GM18519 (cell line): ENCODE measurements around the gene PCED1A.
A peak's percentile ranks its signal among the peaks of the same experiment; 100 is the strongest.

ENCODE experiments used
- ATAC-seq: cut with Tn5 transposase; IDR thresholded peaks from one replicate; pipeline ENCODE4 v1.9.1; 2021; ENCODE audit warnings: mild to moderate bottlenecking, moderate library complexity; ENCODE audit not compliant: unreplicated experiment, low FRiP score

Gene PCED1A

DNA sequence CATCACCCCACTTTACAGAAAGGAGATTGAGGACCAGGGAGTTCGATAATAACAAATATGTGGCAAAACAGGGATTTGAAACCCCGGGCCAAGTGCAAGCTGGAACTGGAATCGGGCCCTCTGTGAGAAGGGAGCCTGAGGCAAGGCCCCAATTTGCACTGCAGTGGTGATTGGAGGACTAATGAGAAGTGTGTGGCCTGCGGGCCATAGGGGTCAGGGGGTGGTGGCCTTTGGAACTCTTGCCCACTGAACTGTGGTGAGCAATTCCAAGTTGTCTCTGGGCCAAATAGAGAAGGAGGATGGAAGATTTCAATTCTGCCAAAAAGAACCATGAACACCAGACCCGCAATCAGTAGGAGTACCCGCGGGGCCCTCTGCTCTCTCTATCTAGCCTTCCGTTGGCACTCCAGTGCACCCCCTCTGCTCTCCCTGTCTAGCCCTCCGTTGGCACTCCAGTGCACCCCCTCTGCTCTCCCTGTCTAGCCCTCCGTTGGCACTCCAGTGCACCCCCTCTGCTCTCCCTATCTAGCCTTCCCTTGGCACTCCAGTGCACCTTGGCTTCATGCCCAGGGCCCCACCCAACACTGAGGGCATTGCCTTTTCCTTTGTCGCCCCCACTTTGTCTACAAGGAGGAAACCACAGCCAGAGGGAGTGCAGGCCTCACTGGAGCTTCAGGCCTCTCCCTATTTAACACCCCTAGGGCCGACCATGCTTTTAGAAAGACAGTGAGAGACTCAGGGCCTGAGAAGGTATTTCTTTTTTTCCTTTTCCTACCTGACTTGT, 26.8 kb upstream of the PCED1A start:
- ATAC-seq = no peak

DNA sequence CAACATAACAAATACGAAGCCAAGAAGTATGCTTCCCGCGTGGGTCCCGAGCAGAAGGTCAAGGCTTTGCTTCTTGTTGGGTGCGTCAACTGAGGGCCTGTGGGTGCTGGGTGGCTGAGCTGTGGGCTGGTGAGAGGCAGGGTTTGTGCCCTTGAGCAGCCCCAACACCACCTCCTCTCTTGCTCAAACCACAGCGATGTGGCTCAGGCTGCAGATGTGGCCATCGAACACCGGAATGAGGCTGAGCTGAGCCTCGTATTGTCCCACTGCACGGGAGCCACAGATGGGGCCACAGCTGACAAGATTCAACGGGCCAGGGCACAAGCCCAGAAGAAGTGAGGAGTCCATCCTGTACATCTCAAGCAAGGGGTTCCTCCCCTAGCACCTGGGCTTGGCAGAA, 25.8 kb upstream of the PCED1A start:
- ATAC-seq = no peak

DNA sequence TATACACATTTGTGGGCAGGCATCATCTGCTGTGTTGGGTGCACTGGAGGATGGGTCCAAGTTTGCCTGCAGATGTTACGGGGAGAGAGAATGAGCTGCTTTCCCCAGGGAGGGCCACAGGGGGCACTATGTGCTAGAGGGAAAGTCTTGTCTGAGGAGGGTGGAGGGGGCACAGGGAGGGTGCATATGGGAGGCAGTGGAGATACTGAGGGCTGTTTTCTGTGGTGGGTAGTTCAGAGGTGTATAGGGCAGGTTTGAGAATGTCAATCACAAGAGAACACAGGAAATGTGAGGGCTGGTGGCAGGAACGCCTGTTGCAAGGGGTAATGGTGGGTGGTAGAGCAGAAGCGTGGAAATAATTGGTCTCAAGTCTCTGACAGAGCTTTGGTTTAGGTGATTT, 25.2 kb upstream of the PCED1A start:
- no peak for ATAC-seq

DNA sequence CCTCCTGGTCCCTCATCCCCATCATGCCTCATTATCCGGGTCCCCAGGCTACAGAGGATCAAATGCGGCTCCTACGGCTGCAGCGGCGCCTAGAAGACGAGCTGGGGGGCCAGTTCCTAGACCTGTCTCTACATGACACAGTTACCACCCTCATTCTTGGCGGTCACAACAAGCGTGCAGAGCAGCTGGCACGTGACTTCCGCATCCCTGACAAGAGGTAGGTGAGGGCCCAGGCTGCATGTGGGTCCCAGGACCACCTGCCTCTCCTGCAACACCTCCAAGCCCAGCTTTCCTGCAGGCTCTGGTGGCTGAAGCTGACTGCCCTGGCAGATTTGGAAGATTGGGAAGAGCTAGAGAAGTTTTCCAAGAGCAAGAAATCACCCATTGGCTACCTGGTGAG, 24.6 kb upstream of the PCED1A start:
- ATAC-seq = no peak

DNA sequence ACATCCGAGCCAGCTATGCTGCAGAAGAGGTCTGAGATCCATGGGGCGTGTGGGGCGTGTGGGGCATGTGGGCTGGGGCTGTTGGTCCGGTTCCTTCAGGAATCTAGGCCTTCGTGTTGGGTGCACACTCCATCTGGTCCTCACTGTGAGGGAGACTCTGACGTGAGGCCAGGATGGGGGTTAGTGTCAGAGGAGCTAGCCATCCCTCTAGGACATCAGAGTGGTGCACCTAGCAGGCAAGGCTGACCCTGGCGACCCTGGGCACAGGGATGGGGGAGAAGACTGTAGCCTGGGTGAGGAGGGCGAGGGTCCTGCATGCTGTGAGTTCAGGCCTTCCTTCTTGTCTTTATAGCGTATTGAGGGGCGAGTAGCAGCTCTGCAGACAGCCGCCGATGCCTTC, 24.2 kb upstream of the PCED1A start:
- no peak for ATAC-seq

DNA sequence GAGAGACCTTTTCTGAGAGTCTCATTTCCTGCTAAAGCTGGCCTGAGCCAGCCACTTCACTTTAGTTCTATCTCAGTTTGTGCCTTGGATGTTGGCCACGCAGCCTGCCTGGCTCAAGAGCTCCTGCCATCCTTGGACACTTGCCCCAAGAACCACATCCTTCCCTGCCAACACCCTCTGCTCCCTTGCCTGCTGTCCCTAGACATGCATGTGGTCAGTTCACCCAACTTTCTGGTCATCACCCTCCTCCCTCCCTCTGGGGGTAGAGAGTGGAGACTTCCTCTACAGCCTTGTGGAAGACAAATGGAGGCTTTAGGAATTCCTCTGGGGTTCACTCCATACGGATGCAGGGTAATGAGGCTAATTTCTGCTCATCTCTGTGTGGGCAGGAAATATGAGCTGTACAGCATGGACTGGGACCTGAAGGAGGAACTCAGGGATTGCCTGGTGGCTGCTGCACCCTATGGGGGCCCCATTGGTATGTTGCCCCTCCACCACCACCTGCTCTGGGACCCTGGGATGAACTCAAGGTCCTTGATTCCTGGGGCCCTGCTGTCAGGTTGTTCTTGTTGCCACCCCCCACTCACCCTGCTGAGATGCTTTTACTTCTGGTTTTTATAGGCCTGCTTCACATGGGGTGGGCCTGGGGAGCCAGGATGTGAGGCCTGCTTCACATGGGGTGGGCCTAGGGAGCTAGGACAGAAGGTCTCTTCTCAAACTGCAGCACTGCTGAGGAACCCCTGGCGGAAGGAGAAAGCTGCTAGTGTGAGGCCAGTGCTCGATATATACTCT, 19.1 kb upstream of the PCED1A start:
- no peak for ATAC-seq

DNA sequence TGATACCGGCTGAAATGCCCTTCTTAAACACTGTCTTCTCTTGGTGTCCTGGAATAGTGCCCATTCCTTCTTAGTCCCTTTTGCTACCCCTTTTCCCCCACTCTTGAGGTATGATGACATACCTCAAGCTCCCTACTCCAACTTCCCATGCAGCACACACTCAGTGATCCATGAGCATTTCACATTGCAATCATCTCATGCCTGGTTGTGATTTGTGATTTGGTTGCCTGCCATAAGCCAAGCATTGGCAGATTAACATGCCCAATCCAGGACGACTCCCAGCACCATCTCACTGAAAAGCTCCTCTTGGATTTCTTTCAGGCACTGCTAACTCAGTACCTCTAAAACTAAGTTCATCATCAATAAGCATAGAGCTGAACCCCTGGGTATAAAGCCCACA, 18.1 kb upstream of the PCED1A start:
- ATAC-seq = no peak

DNA sequence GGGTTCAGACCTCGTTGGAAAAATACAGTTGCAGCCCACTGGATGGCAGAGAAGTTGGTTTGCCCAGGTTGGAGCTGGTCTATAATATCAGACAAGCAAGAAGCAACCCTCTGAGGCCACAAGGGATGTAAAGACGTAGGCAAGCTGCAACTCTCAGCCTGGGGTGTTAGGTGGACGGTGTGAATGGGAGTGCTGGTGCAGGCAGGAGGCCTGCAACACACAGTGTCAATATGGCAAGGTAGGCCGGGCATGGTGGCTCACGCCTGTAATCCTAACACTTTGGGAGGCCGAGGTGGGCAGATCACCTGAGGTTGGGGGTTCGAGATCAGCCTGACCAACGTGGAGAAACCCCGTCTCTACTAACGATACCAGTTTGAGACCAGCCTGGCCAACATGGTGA, 10.6 kb upstream of the PCED1A start:
- ATAC-seq = no peak

DNA sequence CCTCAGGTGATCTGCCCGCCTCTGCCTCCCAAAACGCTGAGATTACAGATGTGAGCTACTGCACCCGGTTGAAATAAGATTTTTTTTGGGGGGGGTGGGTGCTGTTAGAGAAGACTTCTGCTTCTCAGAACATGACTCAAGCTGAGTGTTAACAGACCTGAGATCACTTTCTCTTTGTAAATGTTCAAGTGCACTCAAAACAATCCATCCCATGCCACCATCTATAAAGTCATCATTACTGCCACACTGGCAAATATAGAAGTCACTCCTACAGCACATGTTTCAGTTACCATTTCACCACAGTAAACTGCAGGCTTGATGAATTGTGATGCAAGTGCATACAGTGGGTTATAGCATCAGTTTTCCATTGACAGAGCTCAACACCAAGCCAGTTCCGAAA, 9.1 kb upstream of the PCED1A start:
- no peak for ATAC-seq

DNA sequence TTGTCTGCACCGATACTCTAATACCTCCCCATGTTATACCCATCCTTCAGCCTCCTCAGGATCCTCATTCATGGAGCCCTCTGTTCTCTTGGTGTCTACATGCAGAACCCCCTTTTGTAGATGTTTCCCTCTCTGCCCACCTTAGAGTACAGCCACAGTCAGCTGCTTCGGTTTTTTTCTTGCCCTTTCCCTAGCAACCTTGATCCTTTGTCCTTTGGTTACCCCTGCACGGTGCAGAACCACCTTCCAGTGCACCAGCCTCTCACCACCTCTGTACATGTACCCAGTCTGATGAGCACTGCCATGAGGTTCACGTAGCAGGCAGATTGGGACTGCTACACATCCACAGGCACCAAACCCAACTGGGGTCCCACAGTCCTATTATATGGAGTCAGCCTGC, 7.3 kb upstream of the PCED1A start:
- no peak for ATAC-seq

DNA sequence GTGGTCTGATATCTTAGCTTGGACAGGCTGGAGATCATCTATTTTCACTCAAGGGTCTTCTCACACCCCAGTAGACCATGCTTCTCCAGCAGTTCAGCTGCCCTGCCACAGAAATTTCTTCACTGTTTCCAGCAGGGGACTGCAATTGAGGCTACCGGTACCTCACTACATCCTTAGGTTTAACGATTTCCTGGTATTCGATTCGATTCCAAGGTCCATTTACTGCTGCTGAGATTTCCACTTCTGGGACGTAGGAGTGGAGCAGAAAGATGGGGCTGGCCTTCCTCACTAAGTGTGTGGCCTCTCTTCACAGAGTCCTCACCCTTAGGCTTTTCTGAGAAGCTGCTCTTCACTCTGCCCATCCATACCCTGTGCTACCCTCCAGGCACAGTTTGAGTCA, 6.2 kb upstream of the PCED1A start:
- ATAC-seq = no peak

DNA sequence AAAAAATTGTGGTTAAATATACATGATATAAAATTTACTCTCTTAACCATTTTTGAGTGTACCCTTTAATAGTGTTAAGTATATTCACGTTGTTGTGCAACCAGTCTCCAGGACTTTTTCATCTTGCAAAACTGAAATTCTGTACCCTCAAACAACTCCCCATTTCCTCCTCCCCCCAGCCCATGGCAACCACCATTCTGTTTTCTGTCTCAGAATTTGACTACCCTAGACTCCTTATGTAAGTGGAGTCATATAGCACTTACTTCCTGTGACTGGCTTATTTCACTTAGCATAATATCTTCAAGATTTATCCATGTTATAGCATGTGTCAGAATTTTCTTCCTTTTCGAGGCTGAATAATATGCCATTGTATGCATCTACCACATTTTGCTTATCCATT, 5.2 kb upstream of the PCED1A start:
- ATAC-seq = no peak

DNA sequence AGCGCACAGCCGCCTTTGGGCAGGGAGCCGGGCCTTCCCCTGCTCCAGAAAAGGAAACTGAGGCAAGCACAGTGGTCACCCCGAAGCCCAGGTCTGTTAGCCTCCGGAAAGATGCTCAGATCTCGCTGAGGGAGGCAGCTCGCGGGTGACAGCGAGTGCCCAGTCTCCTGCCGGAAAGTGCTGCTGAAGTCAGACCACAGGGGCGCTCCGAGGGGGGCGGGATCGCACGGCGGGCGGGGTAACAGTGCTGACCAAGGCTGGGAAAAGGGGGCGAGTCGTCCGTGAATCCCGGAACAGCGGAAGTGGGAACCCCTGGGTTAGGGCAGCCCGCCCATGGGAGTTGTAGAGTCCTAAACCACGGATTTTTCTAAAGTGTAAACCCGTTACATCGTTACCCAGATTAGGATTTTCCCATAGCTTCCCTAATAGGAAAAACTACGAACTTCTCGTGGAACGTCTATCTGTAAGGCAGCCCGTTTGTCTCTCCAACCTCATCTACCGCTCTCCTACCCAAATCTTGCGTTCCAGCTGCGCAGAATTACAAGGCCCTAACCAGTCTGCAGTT, 594 bp upstream of the PCED1A start:
- peak; percentile 28 for ATAC-seq

DNA sequence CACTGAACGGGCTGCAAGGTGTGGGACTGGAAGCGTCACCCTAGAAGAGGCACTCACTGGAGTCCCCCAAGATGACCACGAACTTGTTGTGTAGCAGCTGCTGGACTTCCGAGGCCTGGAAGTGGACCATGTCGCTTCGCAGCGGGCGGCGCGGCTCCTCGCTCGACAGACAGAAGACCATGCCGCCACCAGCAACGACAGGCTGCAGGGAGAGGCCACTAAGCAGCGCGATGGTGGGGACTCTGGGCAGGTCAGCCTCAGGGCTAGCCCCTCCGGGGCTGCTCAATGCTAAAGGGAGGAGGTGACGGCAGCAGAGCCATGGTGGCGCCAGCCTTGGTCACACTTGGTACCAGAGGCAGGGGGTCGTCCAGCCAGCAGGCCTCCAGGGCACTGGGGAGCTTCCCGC, 720 bp downstream of the PCED1A start:
- ATAC-seq = no peak

DNA sequence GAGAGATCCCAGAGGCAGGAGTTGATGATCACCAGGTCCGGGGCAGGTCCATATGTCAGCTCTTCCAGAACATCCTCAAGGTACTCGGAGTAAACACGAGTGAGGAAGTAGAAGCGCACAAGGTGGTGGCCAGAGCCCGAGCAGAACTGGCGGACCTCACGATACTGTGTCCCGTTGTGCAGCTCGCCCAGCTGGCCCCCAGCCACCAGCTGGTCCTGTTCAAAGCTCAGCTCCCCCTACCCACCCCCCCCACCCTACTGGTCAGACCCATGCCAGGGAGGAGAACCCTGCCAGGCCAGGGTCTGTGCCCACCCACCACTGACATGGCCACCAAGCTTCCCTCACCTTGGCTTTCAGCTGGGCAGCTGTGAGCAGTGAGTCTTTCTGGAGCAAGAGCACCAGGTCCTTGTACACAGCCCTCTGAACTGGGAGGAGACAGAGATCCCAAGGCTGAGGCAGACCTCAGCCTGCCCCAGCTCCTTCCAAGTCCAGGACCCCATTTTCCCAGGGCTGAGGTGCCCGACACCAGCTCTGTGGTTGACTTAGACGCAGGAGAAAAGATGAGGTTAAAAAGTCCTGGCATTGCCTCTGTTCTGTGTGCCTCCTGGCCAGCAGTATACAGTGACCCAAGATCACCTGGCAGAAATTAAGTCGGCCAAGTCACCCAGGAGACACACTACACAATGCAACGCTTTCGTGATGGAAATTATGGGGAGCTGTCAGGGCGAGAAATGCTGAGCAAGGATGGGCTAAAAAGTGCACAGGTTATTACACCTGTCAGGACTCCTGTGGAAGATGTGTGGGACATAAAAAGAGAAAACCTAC, 1.4 kb downstream of the PCED1A start:
- ATAC-seq = no peak

DNA sequence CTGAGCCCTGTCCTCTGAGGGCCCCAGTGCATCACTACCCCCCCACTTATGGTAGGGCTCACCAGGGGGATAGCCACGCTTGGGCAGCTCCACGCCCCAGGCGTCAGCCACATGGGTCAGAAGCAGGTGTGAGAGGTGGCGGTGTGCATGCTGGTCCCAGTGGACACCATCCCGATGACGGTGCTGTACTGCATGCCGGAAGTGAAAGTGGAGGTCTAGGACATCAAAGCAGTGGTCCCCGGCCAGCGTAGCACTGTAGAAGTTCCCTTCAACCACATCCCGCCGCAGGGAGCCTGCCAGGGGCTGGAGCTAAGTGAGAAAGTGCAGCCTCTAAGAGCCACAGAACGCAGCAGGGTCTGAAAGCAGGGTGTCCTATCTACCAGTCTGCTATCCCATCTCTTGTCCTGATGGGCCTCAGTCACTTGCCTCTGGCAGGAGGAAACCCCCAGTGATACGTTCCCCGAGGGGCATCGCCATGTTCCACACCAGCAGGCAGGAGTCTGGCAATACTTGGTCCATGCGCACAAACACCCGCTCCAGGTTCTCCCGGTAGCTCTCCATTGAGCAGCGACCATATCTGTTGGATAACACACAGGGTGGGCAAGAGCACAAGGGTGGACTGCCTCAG, 2.2 kb downstream of the PCED1A start:
- no peak for ATAC-seq

DNA sequence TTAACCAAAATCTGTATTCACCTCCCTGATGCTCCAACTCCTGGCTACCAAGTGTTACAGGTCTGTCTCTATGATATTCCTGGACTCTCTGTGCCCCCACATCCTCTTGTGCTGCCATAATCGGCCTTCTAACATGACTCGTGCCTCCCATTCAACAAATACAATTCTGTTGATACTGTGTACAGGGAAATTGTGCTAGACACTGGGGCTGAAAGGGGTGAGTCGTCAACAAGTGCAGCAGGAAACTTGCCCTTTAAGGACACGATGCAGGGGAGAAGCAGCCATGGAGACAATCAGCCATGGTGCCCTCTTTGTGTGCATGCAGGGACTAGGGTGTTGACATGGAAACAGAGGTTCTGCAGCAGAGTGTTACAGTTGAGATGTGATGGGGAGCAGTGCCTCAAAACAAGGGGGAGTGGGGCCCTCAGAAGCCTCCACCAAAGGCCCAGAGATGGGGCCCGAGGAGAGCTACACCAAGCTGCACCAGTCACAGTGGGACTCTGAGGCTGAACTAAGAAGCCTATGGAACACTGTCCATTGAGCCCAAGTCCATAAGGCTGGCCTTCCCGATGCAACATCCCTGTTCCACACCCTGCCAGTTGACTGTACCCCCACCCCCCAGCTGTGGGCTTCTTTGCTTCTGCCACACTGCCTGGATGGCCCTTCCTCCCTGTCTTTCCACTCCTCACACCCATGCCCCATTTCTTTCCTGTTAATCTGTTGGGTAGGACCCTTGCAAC, 3.1 kb downstream of the PCED1A start:
- ATAC-seq = no peak

DNA sequence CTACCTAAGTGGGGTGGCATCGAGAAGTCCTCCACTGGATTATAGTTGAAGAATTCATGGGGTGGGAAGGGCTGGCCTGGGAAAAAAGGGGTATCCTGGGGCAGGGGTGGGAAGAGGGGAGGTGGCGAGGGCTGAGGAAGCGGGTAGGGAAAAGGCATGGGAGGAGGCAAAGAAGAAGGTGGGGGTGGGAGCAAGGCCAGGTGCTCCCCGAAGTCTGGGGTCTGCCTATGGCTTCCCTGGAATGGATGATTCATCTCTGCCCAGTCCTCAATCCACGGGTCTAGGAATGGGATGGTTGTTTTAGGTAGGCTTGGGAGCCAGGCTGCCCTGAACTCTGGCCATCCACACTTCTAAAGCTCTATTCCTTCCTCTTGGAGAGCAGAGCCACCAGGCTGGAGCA, 4.4 kb downstream of the PCED1A start:
- ATAC-seq = no peak

DNA sequence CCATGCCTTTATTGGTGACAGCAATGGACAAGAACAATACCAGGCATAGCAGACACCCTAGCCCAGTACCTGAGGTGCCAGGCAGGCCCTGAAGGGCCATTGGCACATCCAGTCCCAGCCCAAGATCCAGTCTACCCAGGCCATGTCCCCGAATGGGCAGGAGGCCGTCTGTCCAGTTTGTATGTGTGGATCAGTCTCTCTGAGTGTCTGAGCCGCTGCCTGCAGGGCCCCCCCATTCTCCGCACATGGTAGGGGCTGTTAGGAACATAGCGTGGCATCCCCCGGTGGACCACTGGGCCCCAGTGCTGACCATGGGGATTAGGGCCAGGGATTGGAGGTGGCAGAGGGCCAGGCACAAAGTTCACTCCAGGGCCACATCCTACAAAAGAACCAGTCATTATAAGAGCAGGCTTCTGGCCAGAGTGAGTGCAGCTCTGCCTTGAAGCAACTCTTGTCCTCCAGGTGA, 5.1 kb downstream of the PCED1A start:
- ATAC-seq = no peak
